Measurements from ENCODE around the gene TTYH3. TPM values are rescaled to one million over a fixed set of nuclear protein-coding genes. Genes with fewer than 3 reads are reported as not detected.
"Not testable (repeated sequence)": the region's sequence is repeated elsewhere in the genome, so short reads cannot be mapped to it uniquely, and the experiment has no call there.

TTYH3 gene
- total RNA-seq, 1 donor from 2014 or later: 170 TPM

GRCh38 chr7:2607122-2607922 lies 24.5 kb upstream of the TTYH3 start:
- Mint-ChIP-seq H3K4me3 (ENCODE audit: low read depth) (no peak overlapping the region), H3K9me3 (ENCODE audit: low read depth) (no peaks in the 10 kb centered on the region), H3K36me3 (ENCODE audit: insufficient read depth) (peaks cover 7% of the 10 kb centered on the region), H3K27ac (no peak overlapping the region), H3K4me1 (ENCODE audit: low read depth) (no peaks in the 10 kb centered on the region), H3K27me3 (peaks cover 4% of the 10 kb centered on the region)
- no peak for TF ChIP-seq CTCF (IDR thresholded peaks at IDR 0.05; ENCODE audit: unreplicated experiment)
- DNase-seq (ENCODE audit: low spot score, unreplicated experiment): no peak

- Mint-ChIP-seq H3K9me3 (ENCODE audit: low read depth) (no peaks in the 10 kb centered on the region), H3K27ac (no peak overlapping the region), H3K4me3 (ENCODE audit: low read depth) (no peak overlapping the region), H3K27me3 (peaks cover 4% of the 10 kb centered on the region), H3K4me1 (ENCODE audit: low read depth) (no peaks in the 10 kb centered on the region), H3K36me3 (ENCODE audit: insufficient read depth) (peaks cover 5% of the 10 kb centered on the region)
- no peak for DNase-seq (ENCODE audit: low spot score, unreplicated experiment)
- TF ChIP-seq CTCF (IDR thresholded peaks at IDR 0.05; ENCODE audit: unreplicated experiment): no peak
Measured at GRCh38 chr7:2607923-2608904, 23.6 kb upstream of the TTYH3 start.

GRCh38 chr7:2608921-2609411 lies 22.8 kb upstream of the TTYH3 start:
- H3K27ac Mint-ChIP-seq: no peak overlapping the region
- no peak for DNase-seq (ENCODE audit: low spot score, unreplicated experiment)
- no peaks in the 10 kb centered on the region for H3K9me3 Mint-ChIP-seq (ENCODE audit: low read depth)
- H3K36me3 Mint-ChIP-seq (ENCODE audit: insufficient read depth): peaks cover 5% of the 10 kb centered on the region
- H3K4me1 Mint-ChIP-seq (ENCODE audit: low read depth): no peaks in the 10 kb centered on the region
- H3K4me3 Mint-ChIP-seq (ENCODE audit: low read depth): no peak overlapping the region
- H3K27me3 Mint-ChIP-seq: peaks cover 4% of the 10 kb centered on the region
- TF ChIP-seq CTCF (IDR thresholded peaks at IDR 0.05; ENCODE audit: unreplicated experiment): peak; percentile 38

- H3K27ac Mint-ChIP-seq; H3K4me3 Mint-ChIP-seq (ENCODE audit: low read depth); H3K9me3 Mint-ChIP-seq (ENCODE audit: low read depth); H3K36me3 Mint-ChIP-seq (ENCODE audit: insufficient read depth); DNase-seq (ENCODE audit: low spot score, unreplicated experiment); H3K4me1 Mint-ChIP-seq (ENCODE audit: low read depth); H3K27me3 Mint-ChIP-seq: not testable (repeated sequence)
Measured at GRCh38 chr7:2609646-2610045, 22.1 kb upstream of the TTYH3 start.

GRCh38 chr7:2610466-2610865 lies 21.3 kb upstream of the TTYH3 start:
- H3K9me3 Mint-ChIP-seq (ENCODE audit: low read depth): no peaks in the 10 kb centered on the region
- no peak overlapping the region for H3K4me3 Mint-ChIP-seq (ENCODE audit: low read depth)
- H3K27me3 Mint-ChIP-seq: peaks cover 4% of the 10 kb centered on the region
- H3K27ac Mint-ChIP-seq: no peak overlapping the region
- TF ChIP-seq CTCF (IDR thresholded peaks at IDR 0.05; ENCODE audit: unreplicated experiment): no peak
- no peaks in the 10 kb centered on the region for H3K4me1 Mint-ChIP-seq (ENCODE audit: low read depth)
- no peak for DNase-seq (ENCODE audit: low spot score, unreplicated experiment)
- H3K36me3 Mint-ChIP-seq (ENCODE audit: insufficient read depth): peaks cover 6% of the 10 kb centered on the region

Measured in progenitor cell of endocrine pancreas (in vitro differentiated cells).